Measurements from ENCODE around the gene NCBP3. TPM values are rescaled to one million over a fixed set of nuclear protein-coding genes. Genes with fewer than 3 reads are reported as not detected.

The NCBP3 gene
- total RNA-seq, 1 donor from 2014 or later: 45.8 TPM

DNA sequence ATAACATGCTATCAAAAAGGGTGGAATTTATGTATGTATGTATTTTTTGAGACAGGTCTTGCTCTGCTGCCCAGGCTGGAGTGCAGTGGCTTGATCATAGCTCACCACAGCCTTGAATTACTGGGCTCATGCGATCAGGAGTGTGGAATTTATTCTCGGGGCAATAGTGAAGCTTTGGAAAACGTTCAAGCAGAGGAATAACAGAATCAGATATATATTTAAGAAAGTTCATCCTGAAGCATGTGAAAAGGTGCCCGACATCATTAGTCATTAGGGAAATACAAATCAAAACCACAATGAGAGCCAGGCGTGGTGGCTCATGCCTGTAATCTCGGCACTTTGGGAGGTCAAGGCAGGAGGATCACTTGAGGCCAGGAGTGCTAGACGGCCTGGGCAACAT is 37.3 kb downstream of the NCBP3 start:
- H3K27ac Mint-ChIP-seq (ENCODE audit: unreplicated experiment): no peak overlapping the region
- no peaks in the 10 kb centered on the region for H3K9me3 Mint-ChIP-seq (ENCODE audit: unreplicated experiment)
- no peak for DNase-seq (ENCODE audit: extremely low spot score, unreplicated experiment)
- H3K4me1 Mint-ChIP-seq (ENCODE audit: unreplicated experiment): no peaks in the 10 kb centered on the region
- H3K4me3 Mint-ChIP-seq (ENCODE audit: unreplicated experiment): no peak overlapping the region
- no peaks in the 10 kb centered on the region for H3K27me3 Mint-ChIP-seq (ENCODE audit: unreplicated experiment)
- TF ChIP-seq, protein P1, sequence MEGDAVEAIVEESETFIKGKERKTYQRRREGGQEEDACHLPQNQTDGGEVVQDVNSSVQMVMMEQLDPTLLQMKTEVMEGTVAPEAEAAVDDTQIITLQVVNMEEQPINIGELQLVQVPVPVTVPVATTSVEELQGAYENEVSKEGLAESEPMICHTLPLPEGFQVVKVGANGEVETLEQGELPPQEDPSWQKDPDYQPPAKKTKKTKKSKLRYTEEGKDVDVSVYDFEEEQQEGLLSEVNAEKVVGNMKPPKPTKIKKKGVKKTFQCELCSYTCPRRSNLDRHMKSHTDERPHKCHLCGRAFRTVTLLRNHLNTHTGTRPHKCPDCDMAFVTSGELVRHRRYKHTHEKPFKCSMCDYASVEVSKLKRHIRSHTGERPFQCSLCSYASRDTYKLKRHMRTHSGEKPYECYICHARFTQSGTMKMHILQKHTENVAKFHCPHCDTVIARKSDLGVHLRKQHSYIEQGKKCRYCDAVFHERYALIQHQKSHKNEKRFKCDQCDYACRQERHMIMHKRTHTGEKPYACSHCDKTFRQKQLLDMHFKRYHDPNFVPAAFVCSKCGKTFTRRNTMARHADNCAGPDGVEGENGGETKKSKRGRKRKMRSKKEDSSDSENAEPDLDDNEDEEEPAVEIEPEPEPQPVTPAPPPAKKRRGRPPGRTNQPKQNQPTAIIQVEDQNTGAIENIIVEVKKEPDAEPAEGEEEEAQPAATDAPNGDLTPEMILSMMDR (IDR thresholded peaks at IDR 0.05): no peak
- peaks cover 42% of the 10 kb centered on the region for H3K36me3 Mint-ChIP-seq (ENCODE audit: unreplicated experiment)

- peaks cover 4% of the 10 kb centered on the region for H3K4me1 Mint-ChIP-seq (ENCODE audit: unreplicated experiment)
- TF ChIP-seq, protein P1 (IDR thresholded peaks at IDR 0.05): no peak
- H3K27me3 Mint-ChIP-seq (ENCODE audit: unreplicated experiment): no peaks in the 10 kb centered on the region
- no peak for DNase-seq (ENCODE audit: extremely low spot score, unreplicated experiment)
- H3K36me3 Mint-ChIP-seq (ENCODE audit: unreplicated experiment): peaks cover 25% of the 10 kb centered on the region
- H3K27ac Mint-ChIP-seq (ENCODE audit: unreplicated experiment): no peak overlapping the region
- no peak overlapping the region for H3K4me3 Mint-ChIP-seq (ENCODE audit: unreplicated experiment)
- no peaks in the 10 kb centered on the region for H3K9me3 Mint-ChIP-seq (ENCODE audit: unreplicated experiment)
Observed at GRCh38 chr17:3805581-3805980, 40.5 kb downstream of the NCBP3 start.

- Mint-ChIP-seq H3K27me3 (ENCODE audit: unreplicated experiment) (no peaks in the 10 kb centered on the region), H3K4me1 (ENCODE audit: unreplicated experiment) (peaks cover 5% of the 10 kb centered on the region), H3K27ac (ENCODE audit: unreplicated experiment) (no peak overlapping the region), H3K9me3 (ENCODE audit: unreplicated experiment) (no peaks in the 10 kb centered on the region), H3K4me3 (ENCODE audit: unreplicated experiment) (no peak overlapping the region), H3K36me3 (ENCODE audit: unreplicated experiment) (peaks cover 21% of the 10 kb centered on the region)
- TF ChIP-seq, protein P1 (IDR thresholded peaks at IDR 0.05): no peak
- no peak for DNase-seq (ENCODE audit: extremely low spot score, unreplicated experiment)
Observed at GRCh38 chr17:3804503-3804931, 41.5 kb downstream of the NCBP3 start.

DNA sequence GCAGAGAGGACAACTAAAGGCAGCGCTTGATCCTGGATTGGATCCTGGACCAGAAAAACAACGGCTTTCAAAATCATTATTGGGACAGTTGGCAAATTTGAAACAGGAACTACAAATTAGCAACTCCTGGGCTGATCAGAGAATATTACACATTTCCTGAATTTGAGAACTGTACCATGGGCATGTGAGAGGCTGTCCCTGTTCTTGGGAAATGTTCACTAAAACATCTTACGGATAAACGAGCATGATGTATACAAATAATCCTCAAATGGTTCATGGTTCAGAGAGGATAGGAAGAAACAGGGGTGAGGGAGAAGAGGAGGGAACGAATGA is 42.8 kb downstream of the NCBP3 start:
- Mint-ChIP-seq H3K27ac (ENCODE audit: unreplicated experiment) (no peak overlapping the region), H3K36me3 (ENCODE audit: unreplicated experiment) (peaks cover 16% of the 10 kb centered on the region), H3K4me3 (ENCODE audit: unreplicated experiment) (no peak overlapping the region), H3K4me1 (ENCODE audit: unreplicated experiment) (peaks cover 5% of the 10 kb centered on the region), H3K27me3 (ENCODE audit: unreplicated experiment) (no peaks in the 10 kb centered on the region), H3K9me3 (ENCODE audit: unreplicated experiment) (no peaks in the 10 kb centered on the region)
- TF ChIP-seq, protein P1 (IDR thresholded peaks at IDR 0.05): no peak
- DNase-seq (ENCODE audit: extremely low spot score, unreplicated experiment): no peak

DNA sequence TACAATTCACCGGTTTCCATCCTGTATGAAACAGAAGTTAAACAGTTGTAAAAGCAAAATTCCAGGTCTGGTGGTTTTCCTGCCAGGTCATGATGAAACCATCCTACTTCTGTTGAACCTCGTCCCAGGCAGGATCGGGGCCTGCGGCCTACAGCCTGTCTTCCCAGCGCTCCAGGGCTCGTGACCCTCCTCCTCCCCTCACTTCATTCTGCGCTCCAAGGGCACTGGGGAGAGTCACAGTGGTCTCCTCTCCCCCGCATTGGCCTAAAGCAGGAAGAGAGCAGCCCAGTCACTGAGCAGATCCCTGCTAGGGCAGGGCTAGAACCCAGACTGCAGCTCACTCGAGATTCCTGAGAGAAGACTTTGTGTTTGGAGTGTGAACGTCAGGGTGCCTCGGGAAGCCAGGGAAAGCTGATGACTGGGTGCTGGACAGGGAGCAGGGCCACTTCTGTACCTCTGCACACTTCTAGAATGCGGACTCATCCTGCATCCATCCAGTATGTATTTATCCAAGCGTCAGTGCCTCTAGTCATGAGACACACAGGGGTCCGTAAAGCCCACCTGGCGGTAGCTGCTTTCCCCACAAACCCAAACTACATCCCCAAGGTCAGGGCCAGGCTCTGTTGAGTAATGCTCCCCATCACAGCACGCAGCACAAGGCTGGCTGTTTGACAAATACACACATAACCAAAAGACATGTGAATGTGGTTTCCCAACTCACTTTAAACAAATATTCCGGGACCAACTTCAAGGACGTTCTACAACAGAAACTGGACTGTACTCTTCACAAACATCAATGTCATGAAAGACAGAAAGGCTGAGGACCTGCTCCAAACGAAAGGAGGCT is 43.4 kb downstream of the NCBP3 start:
- H3K4me3 Mint-ChIP-seq (ENCODE audit: unreplicated experiment): no peak overlapping the region

More for the DNA sequence above, 43.4 kb downstream of the NCBP3 start:
- Mint-ChIP-seq H3K27ac (ENCODE audit: unreplicated experiment) (no peak overlapping the region), H3K27me3 (ENCODE audit: unreplicated experiment) (no peaks in the 10 kb centered on the region), H3K36me3 (ENCODE audit: unreplicated experiment) (peaks cover 12% of the 10 kb centered on the region), H3K9me3 (ENCODE audit: unreplicated experiment) (no peaks in the 10 kb centered on the region), H3K4me1 (ENCODE audit: unreplicated experiment) (peaks cover 5% of the 10 kb centered on the region)
- TF ChIP-seq, protein P1 (IDR thresholded peaks at IDR 0.05): no peak
- DNase-seq (ENCODE audit: extremely low spot score, unreplicated experiment): no peak

All from osteocyte (in vitro differentiated cells).